Measurements from ENCODE around the gene TAAR1.
"Not testable (repeated sequence)": the region's sequence is repeated elsewhere in the genome, so short reads cannot be mapped to it uniquely, and the experiment has no call there.

Gene TAAR1, protein sequence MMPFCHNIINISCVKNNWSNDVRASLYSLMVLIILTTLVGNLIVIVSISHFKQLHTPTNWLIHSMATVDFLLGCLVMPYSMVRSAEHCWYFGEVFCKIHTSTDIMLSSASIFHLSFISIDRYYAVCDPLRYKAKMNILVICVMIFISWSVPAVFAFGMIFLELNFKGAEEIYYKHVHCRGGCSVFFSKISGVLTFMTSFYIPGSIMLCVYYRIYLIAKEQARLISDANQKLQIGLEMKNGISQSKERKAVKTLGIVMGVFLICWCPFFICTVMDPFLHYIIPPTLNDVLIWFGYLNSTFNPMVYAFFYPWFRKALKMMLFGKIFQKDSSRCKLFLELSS

DNA sequence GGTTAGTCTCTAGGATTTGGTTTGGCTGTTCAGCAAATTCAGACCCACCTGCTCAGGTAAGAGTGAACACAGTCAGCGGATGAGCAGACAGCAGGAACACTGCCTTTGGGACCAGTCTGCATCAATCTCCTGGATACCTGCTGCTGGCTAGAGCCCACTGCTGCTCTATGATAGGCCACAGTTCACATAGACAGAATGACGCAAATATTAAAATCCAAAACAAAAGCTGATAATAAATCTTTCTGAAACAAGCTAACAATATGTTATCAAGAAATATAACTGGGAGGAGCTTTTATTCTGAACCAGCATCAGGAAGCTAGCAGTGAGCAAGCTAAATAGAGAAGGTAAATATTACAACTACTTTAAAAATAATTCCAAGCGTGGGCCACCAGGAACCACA is at the start of gene TAAR1:
Gene TAAR1 (minus strand): TSS at position 101 of the 400 bp plus-strand sequence. CDS start 13,179 bp downstream, outside the sequence.
- no peaks in the 10 kb centered on the region for H3K79me2 ChIP-seq (ENCODE audit: insufficient read depth, low read length)
- H3F3A ChIP-seq (ENCODE audit: insufficient read depth, low read length), result no peaks in the 10 kb centered on the region
- no peak within 1 kb of the TSS for H3K27ac ChIP-seq (ENCODE audit: low read depth, low read length, poor library complexity, severe bottlenecking)
- no peaks in the 10 kb centered on the region for H3K9me2 ChIP-seq (ENCODE audit: low read depth, low read length)
- no peaks in the 10 kb centered on the region for H3K4me1 ChIP-seq (ENCODE audit: insufficient read depth, low read length, severe bottlenecking)
- H3K36me3 ChIP-seq (ENCODE audit: insufficient read depth, low read length), result no peaks in the 10 kb centered on the region
- no peak within 1 kb of the TSS for H3K4me2 ChIP-seq (ENCODE audit: low read length)
- TF ChIP-seq EZH2 (IDR thresholded peaks at IDR 0.05; ENCODE audit: borderline replicate concordance, low read length), result no peak
- TF ChIP-seq, protein P1, sequence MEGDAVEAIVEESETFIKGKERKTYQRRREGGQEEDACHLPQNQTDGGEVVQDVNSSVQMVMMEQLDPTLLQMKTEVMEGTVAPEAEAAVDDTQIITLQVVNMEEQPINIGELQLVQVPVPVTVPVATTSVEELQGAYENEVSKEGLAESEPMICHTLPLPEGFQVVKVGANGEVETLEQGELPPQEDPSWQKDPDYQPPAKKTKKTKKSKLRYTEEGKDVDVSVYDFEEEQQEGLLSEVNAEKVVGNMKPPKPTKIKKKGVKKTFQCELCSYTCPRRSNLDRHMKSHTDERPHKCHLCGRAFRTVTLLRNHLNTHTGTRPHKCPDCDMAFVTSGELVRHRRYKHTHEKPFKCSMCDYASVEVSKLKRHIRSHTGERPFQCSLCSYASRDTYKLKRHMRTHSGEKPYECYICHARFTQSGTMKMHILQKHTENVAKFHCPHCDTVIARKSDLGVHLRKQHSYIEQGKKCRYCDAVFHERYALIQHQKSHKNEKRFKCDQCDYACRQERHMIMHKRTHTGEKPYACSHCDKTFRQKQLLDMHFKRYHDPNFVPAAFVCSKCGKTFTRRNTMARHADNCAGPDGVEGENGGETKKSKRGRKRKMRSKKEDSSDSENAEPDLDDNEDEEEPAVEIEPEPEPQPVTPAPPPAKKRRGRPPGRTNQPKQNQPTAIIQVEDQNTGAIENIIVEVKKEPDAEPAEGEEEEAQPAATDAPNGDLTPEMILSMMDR (IDR thresholded peaks at IDR 0.05; ENCODE audit: low read length), result no peak
- H3K4me3 ChIP-seq (ENCODE audit: low read depth, low read length, poor library complexity, severe bottlenecking), result no peak within 1 kb of the TSS
- H3K9me3 ChIP-seq (ENCODE audit: low read length), result no peaks in the 10 kb centered on the region
- no peaks in the 10 kb centered on the region; the same call in 1 of the 2 replicates for H3K27me3 ChIP-seq (ENCODE audit: insufficient read depth, low read length)
- no peaks in the 10 kb centered on the region for H4K20me1 ChIP-seq (ENCODE audit: insufficient read depth, low read length)
- H3K9ac ChIP-seq (ENCODE audit: low read length), result no peak within 1 kb of the TSS
- no peak within 1 kb of the TSS for H2AFZ ChIP-seq (ENCODE audit: low read length)

DNA sequence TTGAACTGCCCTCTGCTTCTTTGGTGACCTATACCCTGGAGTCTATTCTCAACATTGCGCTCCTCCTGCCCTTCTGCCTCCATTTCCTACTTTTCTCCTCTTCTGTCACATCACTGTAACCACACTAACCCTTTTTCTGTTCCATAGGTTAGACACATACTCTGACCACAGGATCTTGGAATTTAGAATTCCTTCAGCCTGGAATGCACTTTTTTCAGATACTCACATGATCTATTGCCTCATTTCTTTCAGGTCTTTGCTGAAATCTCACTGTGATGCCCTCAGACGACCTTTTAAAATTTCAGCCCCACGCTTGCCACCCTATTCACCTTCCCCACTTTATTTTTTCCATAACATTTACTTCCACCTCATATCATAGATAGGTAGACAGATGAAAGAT is 49.8 kb upstream of the TAAR1 start:
- no peaks in the 10 kb centered on the region for H3K79me2 ChIP-seq (ENCODE audit: insufficient read depth, low read length)

DNA sequence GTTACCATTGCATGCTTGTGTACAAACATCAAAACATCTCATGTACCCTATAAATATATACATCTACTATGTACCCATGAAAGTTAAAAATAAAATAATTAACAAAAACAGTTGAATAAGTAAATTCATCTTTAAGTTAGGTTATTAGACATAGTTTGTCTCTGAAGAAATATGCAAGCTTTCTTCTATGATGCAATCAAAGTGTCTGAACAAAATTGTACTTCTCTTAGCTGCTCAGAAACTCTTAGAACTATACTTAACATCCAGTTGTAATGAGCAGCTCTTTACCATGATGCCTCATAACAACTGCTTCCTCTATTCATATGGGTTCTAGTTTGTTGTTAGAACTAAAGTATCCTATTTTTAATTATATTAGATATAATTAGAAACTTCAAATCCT is 49.0 kb upstream of the TAAR1 start:
- no peaks in the 10 kb centered on the region for H3F3A ChIP-seq (ENCODE audit: insufficient read depth, low read length)
- H3K27me3 ChIP-seq (ENCODE audit: insufficient read depth, low read length), result no peaks in the 10 kb centered on the region
- TF ChIP-seq EZH2 (IDR thresholded peaks at IDR 0.05; ENCODE audit: borderline replicate concordance, low read length), result no peak
- TF ChIP-seq, protein P1 (IDR thresholded peaks at IDR 0.05; ENCODE audit: low read length), result no peak
- no peak overlapping the region for H3K4me3 ChIP-seq (ENCODE audit: low read depth, low read length, poor library complexity, severe bottlenecking)
- 0 out of 2 replicates have a peak, but pooled peaks cover 3% of the 10 kb centered on the region for H3K9me3 ChIP-seq (ENCODE audit: low read length)
- no peak overlapping the region for H3K27ac ChIP-seq (ENCODE audit: low read depth, low read length, poor library complexity, severe bottlenecking)
- H3K36me3 ChIP-seq (ENCODE audit: insufficient read depth, low read length), result no peaks in the 10 kb centered on the region
- no peaks in the 10 kb centered on the region for H3K9me2 ChIP-seq (ENCODE audit: low read depth, low read length)
- H4K20me1 ChIP-seq (ENCODE audit: insufficient read depth, low read length), result no peaks in the 10 kb centered on the region
- no peak overlapping the region for H2AFZ ChIP-seq (ENCODE audit: low read length)
- no peak overlapping the region for H3K9ac ChIP-seq (ENCODE audit: low read length)
- H3K4me2 ChIP-seq (ENCODE audit: low read length), result no peak overlapping the region
- no peaks in the 10 kb centered on the region for H3K4me1 ChIP-seq (ENCODE audit: insufficient read depth, low read length, severe bottlenecking)
- H3K79me2 ChIP-seq (ENCODE audit: insufficient read depth, low read length), result no peaks in the 10 kb centered on the region

More for the DNA sequence above, 49.8 kb upstream of the TAAR1 start:
- H3K36me3 ChIP-seq (ENCODE audit: insufficient read depth, low read length), result no peaks in the 10 kb centered on the region
- H3K4me2 ChIP-seq (ENCODE audit: low read length), result no peak overlapping the region
- no peaks in the 10 kb centered on the region for H4K20me1 ChIP-seq (ENCODE audit: insufficient read depth, low read length)
- no peaks in the 10 kb centered on the region for H3F3A ChIP-seq (ENCODE audit: insufficient read depth, low read length)
- no peak overlapping the region for H3K9ac ChIP-seq (ENCODE audit: low read length)
- no peak overlapping the region for H2AFZ ChIP-seq (ENCODE audit: low read length)
- H3K4me1 ChIP-seq (ENCODE audit: insufficient read depth, low read length, severe bottlenecking), result no peaks in the 10 kb centered on the region
- 0 out of 2 replicates have a peak, but pooled peaks cover 3% of the 10 kb centered on the region for H3K9me3 ChIP-seq (ENCODE audit: low read length)
- TF ChIP-seq, protein P1 (IDR thresholded peaks at IDR 0.05; ENCODE audit: low read length), result no peak
- TF ChIP-seq EZH2 (IDR thresholded peaks at IDR 0.05; ENCODE audit: borderline replicate concordance, low read length), result no peak
- no peaks in the 10 kb centered on the region for H3K9me2 ChIP-seq (ENCODE audit: low read depth, low read length)
- H3K27me3 ChIP-seq (ENCODE audit: insufficient read depth, low read length), result no peaks in the 10 kb centered on the region
- no peak overlapping the region for H3K4me3 ChIP-seq (ENCODE audit: low read depth, low read length, poor library complexity, severe bottlenecking)
- H3K27ac ChIP-seq (ENCODE audit: low read depth, low read length, poor library complexity, severe bottlenecking), result no peak overlapping the region

DNA sequence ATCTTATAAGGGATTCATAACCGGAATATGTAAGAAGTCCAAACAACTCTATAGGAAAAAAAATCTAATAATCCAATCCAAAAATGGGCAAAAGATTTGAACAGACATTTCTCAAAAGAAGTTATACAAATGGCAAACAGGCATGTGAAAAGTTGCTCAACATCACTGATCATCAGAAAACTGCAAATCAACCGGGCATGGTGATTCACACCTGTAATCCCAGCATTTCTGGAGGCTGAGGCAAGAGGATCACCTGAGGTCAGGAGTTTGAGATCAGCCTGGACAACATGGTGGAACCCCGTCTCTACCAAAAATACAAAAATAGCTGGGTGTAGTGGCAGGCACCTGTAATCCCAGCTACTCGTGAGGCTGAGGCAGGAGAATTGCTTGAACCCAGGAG is 47.8 kb upstream of the TAAR1 start:
- not testable (repeated sequence) for H3K4me3 ChIP-seq (ENCODE audit: low read depth, low read length, poor library complexity, severe bottlenecking); H2AFZ ChIP-seq (ENCODE audit: low read length); H3K36me3 ChIP-seq (ENCODE audit: insufficient read depth, low read length); H3K4me1 ChIP-seq (ENCODE audit: insufficient read depth, low read length, severe bottlenecking); H3K9ac ChIP-seq (ENCODE audit: low read length); H3K79me2 ChIP-seq (ENCODE audit: insufficient read depth, low read length); H3F3A ChIP-seq (ENCODE audit: insufficient read depth, low read length); H3K27me3 ChIP-seq (ENCODE audit: insufficient read depth, low read length); H3K4me2 ChIP-seq (ENCODE audit: low read length); H3K9me3 ChIP-seq (ENCODE audit: low read length); H3K9me2 ChIP-seq (ENCODE audit: low read depth, low read length); H4K20me1 ChIP-seq (ENCODE audit: insufficient read depth, low read length); H3K27ac ChIP-seq (ENCODE audit: low read depth, low read length, poor library complexity, severe bottlenecking)

Data from OCI-LY1 (cell line).